GM18858 (cell line): ENCODE data around the gene HSPBAP1.
"Not testable (repeated sequence)": the region's sequence is repeated elsewhere in the genome, so short reads cannot be mapped to it uniquely, and the experiment has no call there.

Experiments
- ATAC-seq: cut with Tn5 transposase; IDR thresholded peaks from one replicate; pipeline ENCODE4 v1.9.1; 2021; ENCODE audit not compliant: unreplicated experiment

HSPBAP1 gene

GRCh38 chr3:122786066-122786465 lies 7.6 kb downstream of the HSPBAP1 start:
- no peak for ATAC-seq

- ATAC-seq, result no peak
Measured at GRCh38 chr3:122785231-122785630, 8.4 kb downstream of the HSPBAP1 start.

GRCh38 chr3:122784436-122784835 lies 9.2 kb downstream of the HSPBAP1 start:
- no peak for ATAC-seq

- no peak for ATAC-seq
Measured at GRCh38 chr3:122782804-122783203, 10.8 kb downstream of the HSPBAP1 start.

- no peak for ATAC-seq
Measured at GRCh38 chr3:122777563-122777962, 16.1 kb downstream of the HSPBAP1 start.

GRCh38 chr3:122776675-122777468 lies 16.8 kb downstream of the HSPBAP1 start:
- ATAC-seq, result no peak

- ATAC-seq, result no peak
Measured at GRCh38 chr3:122774564-122774963, 19.1 kb downstream of the HSPBAP1 start.

GRCh38 chr3:122773944-122774509 lies 19.6 kb downstream of the HSPBAP1 start:
- ATAC-seq, result peak; percentile 51

- no peak for ATAC-seq
Measured at GRCh38 chr3:122772827-122773226, 20.8 kb downstream of the HSPBAP1 start.

GRCh38 chr3:122770521-122771202 lies 23.0 kb downstream of the HSPBAP1 start:
- no peak for ATAC-seq

- ATAC-seq, result no peak
Measured at GRCh38 chr3:122767540-122768372, 25.9 kb downstream of the HSPBAP1 start.

- ATAC-seq, result no peak
Measured at GRCh38 chr3:122766430-122766829, 27.2 kb downstream of the HSPBAP1 start.

- ATAC-seq, result no peak
Measured at GRCh38 chr3:122760453-122761271, 33.0 kb downstream of the HSPBAP1 start.

GRCh38 chr3:122758877-122759560 lies 34.6 kb downstream of the HSPBAP1 start:
- ATAC-seq, result no peak

GRCh38 chr3:122755491-122755890 lies 38.1 kb downstream of the HSPBAP1 start:
- ATAC-seq, result no peak

GRCh38 chr3:122754929-122755328 lies 38.7 kb downstream of the HSPBAP1 start:
- no peak for ATAC-seq

GRCh38 chr3:122748347-122748746 lies 45.3 kb downstream of the HSPBAP1 start:
- ATAC-seq, result no peak

GRCh38 chr3:122747295-122747694 lies 46.3 kb downstream of the HSPBAP1 start:
- not testable (repeated sequence) for ATAC-seq

GRCh38 chr3:122745369-122746021 lies 48.1 kb downstream of the HSPBAP1 start:
- no peak for ATAC-seq
